ENCODE measurements around the gene SLC35E3.

Gene SLC35E3

GRCh38 chr12:68761442-68761812 lies 15.5 kb downstream of the SLC35E3 start:
- Histone ChIP-seq H3K4me3 (ENCODE audit: low read depth, low read length) (no peak overlapping the region), H3K27ac (no peak overlapping the region), H3K36me3 (ENCODE audit: control insufficient read depth, insufficient read depth, low read length) (no peaks in the 10 kb centered on the region), H3K9ac (no peak overlapping the region), H3K9me3 (ENCODE audit: control insufficient read depth, low read length) (no peaks in the 10 kb centered on the region), H3K27me3 (ENCODE audit: control insufficient read depth, insufficient read depth, low read length) (no peaks in the 10 kb centered on the region), H3K4me2 (ENCODE audit: low read length) (no peak overlapping the region), H2AFZ (no peak overlapping the region), H3K4me1 (no peaks in the 10 kb centered on the region), H3K79me2 (no peaks in the 10 kb centered on the region)
- no peak for TF ChIP-seq CTCF (IDR thresholded peaks at IDR 0.05)

- no peak for TF ChIP-seq CTCF (IDR thresholded peaks at IDR 0.05)
- H3K9ac ChIP-seq = no peak overlapping the region
- H3K27ac ChIP-seq = no peak overlapping the region
- H3K27me3 ChIP-seq (ENCODE audit: control insufficient read depth, insufficient read depth, low read length) = no peaks in the 10 kb centered on the region
- H3K4me3 ChIP-seq (ENCODE audit: low read depth, low read length) = no peak overlapping the region
- H3K9me3 ChIP-seq (ENCODE audit: control insufficient read depth, low read length) = no peaks in the 10 kb centered on the region
- H3K79me2 ChIP-seq = no peaks in the 10 kb centered on the region
- H3K36me3 ChIP-seq (ENCODE audit: control insufficient read depth, insufficient read depth, low read length) = no peaks in the 10 kb centered on the region
- no peaks in the 10 kb centered on the region for H3K4me1 ChIP-seq
- no peak overlapping the region for H2AFZ ChIP-seq
- H3K4me2 ChIP-seq (ENCODE audit: low read length) = no peak overlapping the region
Observed at GRCh38 chr12:68761901-68762630, 16.1 kb downstream of the SLC35E3 start.

- Histone ChIP-seq H3K4me1 (no peaks in the 10 kb centered on the region), H3K27ac (no peak overlapping the region), H3K4me3 (ENCODE audit: low read depth, low read length) (no peak overlapping the region), H3K36me3 (ENCODE audit: control insufficient read depth, insufficient read depth, low read length) (no peaks in the 10 kb centered on the region), H2AFZ (no peak overlapping the region), H3K9me3 (ENCODE audit: control insufficient read depth, low read length) (no peaks in the 10 kb centered on the region), H3K4me2 (ENCODE audit: low read length) (no peak overlapping the region), H3K9ac (no peak overlapping the region), H3K79me2 (no peaks in the 10 kb centered on the region), H3K27me3 (ENCODE audit: control insufficient read depth, insufficient read depth, low read length) (no peaks in the 10 kb centered on the region)
- TF ChIP-seq CTCF (IDR thresholded peaks at IDR 0.05) = no peak
Observed at GRCh38 chr12:68762691-68763090, 16.7 kb downstream of the SLC35E3 start.

- Histone ChIP-seq H3K9ac (no peak overlapping the region), H3K9me3 (ENCODE audit: control insufficient read depth, low read length) (no peaks in the 10 kb centered on the region), H3K79me2 (no peaks in the 10 kb centered on the region), H3K4me2 (ENCODE audit: low read length) (no peak overlapping the region), H3K27me3 (ENCODE audit: control insufficient read depth, insufficient read depth, low read length) (no peaks in the 10 kb centered on the region), H3K4me1 (no peaks in the 10 kb centered on the region), H2AFZ (no peak overlapping the region), H3K4me3 (ENCODE audit: low read depth, low read length) (no peak overlapping the region), H3K36me3 (ENCODE audit: control insufficient read depth, insufficient read depth, low read length) (no peaks in the 10 kb centered on the region), H3K27ac (no peak overlapping the region)
- TF ChIP-seq CTCF (IDR thresholded peaks at IDR 0.05) = no peak
Observed at GRCh38 chr12:68765696-68766095, 19.7 kb downstream of the SLC35E3 start.

- H3K27me3 ChIP-seq (ENCODE audit: control insufficient read depth, insufficient read depth, low read length) = no peaks in the 10 kb centered on the region
- no peaks in the 10 kb centered on the region for H3K36me3 ChIP-seq (ENCODE audit: control insufficient read depth, insufficient read depth, low read length)
- H3K79me2 ChIP-seq = no peaks in the 10 kb centered on the region
- H3K4me1 ChIP-seq = no peaks in the 10 kb centered on the region
- H3K27ac ChIP-seq = no peak overlapping the region
- no peak overlapping the region for H3K9ac ChIP-seq
- no peak overlapping the region for H2AFZ ChIP-seq
- H3K4me3 ChIP-seq (ENCODE audit: low read depth, low read length) = no peak overlapping the region
- TF ChIP-seq CTCF (IDR thresholded peaks at IDR 0.05) = no peak
- H3K9me3 ChIP-seq (ENCODE audit: control insufficient read depth, low read length) = no peaks in the 10 kb centered on the region
- H3K4me2 ChIP-seq (ENCODE audit: low read length) = no peak overlapping the region
Observed at GRCh38 chr12:68766646-68767045, 20.7 kb downstream of the SLC35E3 start.
